AML-193 (cell line): ENCODE results near the gene CARS2.
"Not testable (repeated sequence)": the region's sequence is repeated elsewhere in the genome, so short reads cannot be mapped to it uniquely, and the experiment has no call there.

Experiments used
- DNase-seq, 2 experiments: peaks; one replicate each; lab custom pipeline; 2025; lab: John Stamatoyannopoulos, UW

CARS2 gene

DNA sequence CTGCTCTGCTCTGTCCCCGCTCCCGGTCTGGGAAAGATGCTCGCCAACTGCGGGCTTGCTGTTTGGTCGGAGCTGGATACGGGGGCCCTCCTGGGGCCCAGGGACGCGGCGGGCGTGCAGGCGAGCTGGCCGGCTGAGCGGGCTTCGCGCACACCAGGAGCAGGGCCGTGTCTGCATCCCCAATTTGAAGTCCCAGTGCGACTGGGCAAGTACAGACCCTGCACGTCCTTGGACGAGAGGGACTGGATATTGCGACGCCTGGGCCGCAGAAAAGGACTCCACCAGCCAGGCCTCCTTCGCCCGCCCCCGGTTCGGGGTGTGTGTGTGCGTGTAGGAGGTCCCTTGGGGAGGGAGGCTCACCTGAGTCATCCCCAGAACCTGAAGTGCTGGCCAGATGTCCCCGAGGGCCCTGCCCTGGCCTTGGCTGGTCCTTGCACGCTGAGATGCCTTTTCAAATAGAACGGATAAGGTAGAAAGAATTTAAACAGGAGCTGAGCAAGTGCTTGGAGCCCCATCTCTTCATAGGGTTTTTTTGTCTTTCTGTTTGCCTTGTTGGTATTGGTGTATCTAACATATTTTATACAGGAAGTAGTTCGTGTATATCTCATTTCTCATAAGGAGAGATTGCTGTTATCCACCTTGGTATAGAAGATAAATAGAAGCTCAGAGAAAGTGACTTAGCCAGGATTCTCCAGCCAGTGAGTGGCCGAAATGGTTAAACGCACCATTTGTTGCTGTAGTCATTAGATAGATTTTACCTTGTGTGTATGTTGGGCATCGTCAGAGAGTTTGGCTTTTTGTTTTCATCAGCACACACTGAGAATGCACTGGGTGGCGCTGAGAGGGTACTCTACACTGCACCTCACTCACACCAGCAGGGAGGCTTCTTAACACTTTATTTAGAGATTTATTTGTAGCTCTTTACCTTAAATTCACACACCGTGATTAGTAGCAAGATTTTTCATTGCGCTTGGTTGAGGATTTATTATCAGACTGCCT lies 89.5 kb downstream of the CARS2 start:
- DNase-seq, result peak in 1 of 2 experiments; percentile 13

DNA sequence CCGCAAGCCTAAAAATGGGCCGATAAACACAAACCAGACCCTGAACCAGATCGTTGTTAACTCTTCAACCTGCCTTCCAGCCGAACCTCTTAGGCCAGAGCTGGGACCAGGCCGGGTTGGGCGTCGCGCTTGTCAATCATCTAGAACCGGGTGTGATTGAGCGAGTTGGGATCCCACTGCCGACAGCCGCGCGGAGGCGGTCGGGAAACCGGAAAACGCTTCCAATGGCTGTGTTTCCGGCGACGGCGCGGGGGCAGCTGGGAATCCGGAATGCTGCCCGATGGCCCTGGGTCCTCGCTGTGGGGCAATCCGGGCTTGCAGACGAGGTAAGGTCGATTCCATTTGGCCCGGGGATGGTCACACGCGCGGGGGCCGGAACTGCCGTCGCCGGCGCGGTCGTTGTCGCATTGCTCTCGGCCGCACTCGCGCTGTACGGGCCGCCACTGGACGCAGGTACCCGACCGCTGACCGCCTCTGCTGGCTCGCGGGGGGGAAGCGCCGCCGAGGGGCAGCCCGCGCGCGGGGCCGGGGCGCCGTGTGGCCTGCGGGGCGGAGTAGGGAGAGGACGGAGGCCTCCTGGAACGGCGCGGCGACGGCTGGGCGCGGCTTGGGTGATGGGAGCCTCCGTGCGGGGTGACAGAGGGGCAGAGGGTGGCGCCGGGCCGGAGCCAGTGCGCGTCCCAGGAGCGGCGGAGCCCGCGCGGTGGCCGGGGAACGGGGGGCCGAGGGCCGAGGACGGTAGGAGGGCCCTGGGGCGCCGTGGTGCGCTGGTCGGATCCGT lies 90.4 kb downstream of the CARS2 start, which contains the start of gene NAXD:
TSS of gene NAXD (plus strand) at position 224 of the 781 bp plus-strand sequence. CDS start at position 281, 57 bp downstream.
- peak in 1 of 2 experiments; percentile 17 for DNase-seq

DNA sequence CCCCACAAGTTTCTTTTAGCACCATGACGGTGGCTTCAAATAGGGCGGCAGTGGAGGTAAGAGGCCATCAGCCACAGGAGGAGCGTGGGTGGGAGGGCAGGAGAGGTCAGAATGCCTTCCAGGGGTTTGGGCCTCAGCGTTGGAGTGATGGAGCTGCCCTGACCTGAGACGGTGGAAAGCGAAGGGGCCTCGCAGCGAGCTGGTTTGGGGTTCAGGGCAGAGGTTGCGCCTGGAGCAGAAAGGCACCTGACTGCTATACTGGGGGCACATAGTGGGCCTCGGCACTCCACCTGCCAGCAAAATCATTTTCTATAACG lies 91.0 kb downstream of the CARS2 start:
- no peak for DNase-seq

DNA sequence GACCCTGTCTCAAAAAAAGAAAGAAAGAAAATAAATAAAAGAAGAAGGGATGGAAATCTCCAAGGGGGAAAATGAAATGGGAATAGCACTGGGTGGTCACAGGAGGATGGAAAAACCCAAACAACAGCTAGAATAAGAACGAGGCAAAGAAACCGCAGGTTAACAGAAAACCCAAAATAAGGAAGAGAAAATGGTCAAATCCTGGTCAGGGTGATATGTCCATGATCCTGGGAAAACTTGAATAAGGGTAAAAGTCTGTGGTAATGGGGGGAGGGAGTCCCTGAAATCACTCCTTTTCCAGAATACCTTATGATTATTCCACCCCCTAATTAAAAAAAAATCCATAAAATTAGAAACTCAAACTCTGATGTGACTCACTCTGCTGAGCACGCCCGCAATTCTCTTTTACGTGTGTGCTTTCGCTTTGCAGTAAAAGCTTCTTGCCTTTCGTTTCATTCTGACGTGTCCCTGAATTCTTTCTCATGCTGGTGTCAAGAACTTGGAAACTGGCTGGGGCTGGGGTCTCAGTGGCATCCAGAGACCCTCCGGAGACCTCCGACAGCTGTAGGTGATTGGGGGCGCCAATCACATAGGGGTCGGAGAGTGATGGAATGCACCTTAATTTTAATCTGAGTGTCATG lies 94.8 kb downstream of the CARS2 start:
- no peak for DNase-seq

DNA sequence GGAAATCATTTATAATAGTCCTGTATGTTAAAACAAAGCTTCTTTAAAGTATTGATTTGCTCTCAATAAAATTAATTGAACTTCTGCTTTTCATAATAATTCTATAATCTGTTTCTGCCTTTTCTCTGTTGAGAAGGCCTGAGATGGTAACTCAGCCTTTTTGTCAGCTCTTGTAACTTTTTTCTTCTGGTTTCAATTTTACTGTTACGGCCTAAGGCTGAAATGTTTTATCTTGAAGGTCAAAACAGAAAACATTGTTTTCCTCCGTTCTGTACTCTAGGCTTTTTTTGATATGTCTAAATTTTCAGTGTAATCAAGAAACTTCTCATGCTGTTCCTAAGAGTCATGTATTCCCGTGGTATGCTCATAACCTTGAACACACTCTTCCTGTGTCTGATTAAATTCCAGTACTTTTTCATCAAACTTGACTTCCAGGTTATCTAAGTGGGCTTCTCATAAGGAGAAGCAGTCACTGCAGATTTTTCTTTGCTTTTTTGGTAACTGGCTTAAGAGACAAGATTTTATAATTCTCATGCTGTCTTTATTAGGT lies 98.2 kb downstream of the CARS2 start:
- no peak for DNase-seq

DNA sequence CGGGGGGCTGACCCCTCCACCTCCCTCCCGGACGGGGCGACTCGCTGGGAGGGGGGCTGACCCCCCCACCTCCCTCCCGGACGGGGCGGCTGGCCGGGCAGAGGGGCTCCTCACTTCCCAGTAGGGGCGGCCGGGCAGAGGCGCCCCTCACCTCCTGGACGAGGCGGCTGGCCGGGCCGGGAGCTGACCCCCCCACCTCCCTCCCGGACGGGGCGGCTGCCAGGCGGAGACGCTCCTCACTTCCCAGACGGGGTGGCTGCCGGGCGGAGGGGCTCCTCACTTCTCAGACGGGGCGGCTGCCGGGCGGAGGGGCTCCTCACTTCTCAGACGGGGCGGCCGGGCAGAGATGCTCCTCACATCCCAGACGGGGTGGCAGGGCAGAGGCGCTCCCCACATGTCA lies 99.6 kb downstream of the CARS2 start:
- DNase-seq, result not testable (repeated sequence)

DNA sequence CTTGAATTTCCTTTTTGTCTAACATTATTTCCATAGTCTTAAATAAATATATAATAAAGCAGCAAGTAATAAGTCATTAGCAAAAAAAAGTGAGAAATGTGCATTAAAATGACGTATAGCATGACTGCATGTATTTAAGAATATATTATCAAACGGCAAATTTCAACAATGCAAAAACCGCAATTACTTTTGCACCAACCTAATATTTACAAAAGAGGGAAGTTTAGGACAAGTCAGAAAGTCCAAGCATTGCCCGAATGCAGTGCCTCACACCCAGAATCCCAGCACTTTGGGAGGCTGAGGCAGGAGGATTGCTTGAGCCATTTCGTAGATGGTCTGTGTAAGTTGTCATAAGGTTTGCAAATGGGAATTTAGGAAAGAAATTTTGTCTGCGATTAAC lies 100.8 kb downstream of the CARS2 start:
- DNase-seq, result no peak

DNA sequence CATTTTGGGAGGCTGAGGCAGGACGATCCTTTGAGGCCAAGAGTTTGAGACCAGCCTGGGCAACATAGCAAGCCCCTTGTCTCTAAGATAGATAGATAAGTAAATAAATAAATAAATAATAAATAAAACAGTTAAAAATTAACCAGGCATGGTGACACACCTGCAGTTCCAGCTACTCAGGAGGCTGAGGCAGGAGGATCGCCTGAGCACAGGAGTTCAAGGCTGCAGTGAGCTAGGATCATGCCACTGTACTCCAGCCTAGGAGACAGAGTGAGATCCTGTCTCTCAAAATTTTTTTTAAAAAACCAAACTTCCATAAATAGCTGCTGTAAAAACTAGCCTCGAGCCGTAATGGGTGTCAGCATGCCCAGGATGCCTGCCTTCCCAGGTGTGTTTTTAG lies 104.9 kb downstream of the CARS2 start:
- DNase-seq, result no peak

DNA sequence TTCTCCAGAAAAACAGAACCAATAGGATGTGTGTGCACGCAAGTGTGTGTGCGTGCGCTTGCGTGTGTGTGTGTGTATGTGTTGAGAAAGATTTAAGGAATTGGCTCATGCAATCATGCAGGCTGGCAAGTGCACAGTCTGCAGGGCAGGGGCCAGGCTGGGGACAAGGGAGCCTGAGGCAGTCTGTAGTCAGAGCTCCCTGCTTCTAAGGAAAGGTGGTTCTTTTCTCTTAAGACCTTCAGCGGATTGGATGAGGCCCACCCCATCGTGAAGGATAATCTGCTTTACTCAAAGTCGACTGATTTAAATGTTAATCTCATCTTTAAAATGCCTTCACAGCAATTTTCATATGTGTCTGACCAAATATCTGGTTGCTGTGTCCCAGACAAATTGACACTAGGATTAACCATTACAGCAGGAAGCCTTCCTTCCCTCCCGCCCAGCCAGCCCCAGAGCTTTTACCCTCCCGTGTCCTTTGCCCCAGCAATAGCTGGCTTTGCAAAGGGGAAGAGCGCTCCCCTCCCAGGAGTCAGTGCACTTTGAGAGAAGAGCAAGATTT lies 105.6 kb downstream of the CARS2 start:
- no peak for DNase-seq

DNA sequence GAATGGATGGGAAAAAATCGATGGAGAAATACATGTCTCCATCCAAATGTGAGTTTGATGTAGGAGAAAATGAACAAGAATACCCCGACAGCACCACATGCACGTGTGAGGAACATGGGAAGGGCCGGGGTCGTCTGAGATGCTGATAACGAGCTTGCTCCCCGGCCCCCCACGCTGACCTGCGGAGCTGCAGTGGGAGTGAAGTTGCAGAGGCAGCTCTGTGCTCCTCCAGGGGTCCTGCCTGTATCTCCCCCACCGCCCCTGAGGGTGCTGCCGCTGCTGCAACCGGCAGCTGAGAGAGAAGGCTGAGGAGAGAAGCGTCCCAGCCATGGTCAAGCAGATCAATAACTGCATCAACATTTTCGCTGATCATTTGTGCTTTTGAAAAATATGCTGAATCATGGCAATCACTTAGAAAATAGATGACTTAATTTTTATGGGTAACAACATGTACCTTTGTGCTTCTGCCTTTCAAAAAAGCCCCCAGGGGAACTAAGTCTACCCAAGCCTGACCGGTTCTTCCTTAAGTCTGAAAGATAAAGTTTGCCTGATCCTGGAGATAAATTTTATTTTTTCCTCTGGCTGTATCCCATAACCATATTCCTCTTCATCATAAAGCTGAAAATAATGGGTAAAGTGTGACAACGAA lies 108.8 kb downstream of the CARS2 start:
- DNase-seq, result no peak

DNA sequence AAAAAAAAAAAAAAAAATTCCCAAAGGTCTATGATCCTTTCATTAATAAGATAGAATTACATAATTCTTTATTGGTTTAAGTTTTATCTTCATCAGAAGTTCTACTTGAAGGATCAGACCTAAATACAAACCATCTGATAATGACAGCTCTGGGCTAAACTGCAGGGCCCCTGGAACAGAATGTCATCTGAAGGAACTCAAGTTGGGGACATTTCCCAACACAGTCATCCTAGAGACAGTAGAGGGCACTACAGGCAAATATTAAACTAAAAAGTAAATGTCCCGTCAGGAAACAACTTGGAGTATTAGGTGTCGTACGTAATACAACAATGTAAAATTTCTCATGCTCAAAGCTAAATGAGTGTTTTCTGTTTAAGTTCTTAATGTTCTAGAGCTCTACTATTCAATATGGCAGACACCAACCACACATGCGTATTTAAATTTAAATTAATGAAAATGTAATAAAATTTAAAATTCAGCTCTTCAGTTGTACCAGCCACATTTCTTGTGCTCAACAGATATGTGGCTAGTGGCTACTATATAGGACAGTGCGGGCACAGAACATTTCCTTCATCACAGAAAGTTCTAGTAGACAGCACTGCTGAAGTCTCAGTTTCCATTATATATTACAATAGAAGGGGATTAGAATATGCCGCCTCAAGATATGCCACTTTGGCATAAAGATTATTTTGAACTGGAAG lies 112.3 kb downstream of the CARS2 start:
- DNase-seq, result peak; percentile 83 to 85

DNA sequence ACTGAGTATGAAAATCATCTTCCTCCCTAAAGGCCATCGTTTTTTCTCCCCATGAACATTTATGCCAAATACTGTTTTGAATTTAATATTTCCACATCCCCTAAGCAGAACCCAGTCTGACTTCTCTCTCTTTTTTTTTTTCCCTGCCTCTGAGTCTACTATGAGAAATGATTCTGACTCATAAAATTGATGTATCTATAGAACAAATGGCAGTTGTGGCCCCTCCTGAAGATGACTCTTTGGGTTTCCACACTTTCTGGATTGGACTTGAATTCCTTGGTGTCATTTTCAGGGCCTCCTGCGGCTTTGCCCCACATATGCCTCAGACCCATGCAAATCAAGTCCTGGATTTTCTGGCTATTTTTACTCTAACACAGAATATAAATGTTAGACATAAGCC lies 113.3 kb downstream of the CARS2 start:
- DNase-seq, result no peak
